Measurements from ENCODE around the gene ANKRD35. TPM values are rescaled to one million over a fixed set of nuclear protein-coding genes. Genes with fewer than 3 reads are reported as not detected.

The ANKRD35 gene
- polyA plus RNA-seq, 4 donors, result 2.1 to 3.4 (median 2.4) TPM

GRCh38 chr1:145895471-145895870 lies 9.8 kb upstream of the ANKRD35 start:
- no peak for DNase-seq (ENCODE audit: low read depth in 4 of 4, low spot score in 2 of 4)

- no peak for DNase-seq (ENCODE audit: low read depth in 4 of 4, low spot score in 2 of 4)
Observed at GRCh38 chr1:145893306-145894055, 7.8 kb upstream of the ANKRD35 start.

- no peak for DNase-seq (ENCODE audit: low read depth in 4 of 4, low spot score in 2 of 4)
Observed at GRCh38 chr1:145892486-145893087, 6.9 kb upstream of the ANKRD35 start.

GRCh38 chr1:145891587-145892485 lies 6.2 kb upstream of the ANKRD35 start:
- DNase-seq (ENCODE audit: low read depth in 4 of 4, low spot score in 2 of 4), result peak; percentile 79 to 94 (median 88)

- DNase-seq (ENCODE audit: low read depth in 4 of 4, low spot score in 2 of 4), result no peak
Observed at GRCh38 chr1:145891143-145891542, 5.5 kb upstream of the ANKRD35 start.

- DNase-seq (ENCODE audit: low read depth in 4 of 4, low spot score in 2 of 4), result no peak
Observed at GRCh38 chr1:145889722-145890121, 4.1 kb upstream of the ANKRD35 start.

- no peak for DNase-seq (ENCODE audit: low read depth in 4 of 4, low spot score in 2 of 4)
Observed at GRCh38 chr1:145887631-145888030, 2.0 kb upstream of the ANKRD35 start.

- no peak for DNase-seq (ENCODE audit: low read depth in 4 of 4, low spot score in 2 of 4)
Observed at GRCh38 chr1:145886816-145887215, 1.1 kb upstream of the ANKRD35 start.

- DNase-seq (ENCODE audit: low read depth in 4 of 4, low spot score in 2 of 4), result no peak
Observed at GRCh38 chr1:145886390-145886789, 724 bp upstream of the ANKRD35 start.

- no peak for DNase-seq (ENCODE audit: low read depth in 4 of 4, low spot score in 2 of 4)
Observed at GRCh38 chr1:145884675-145885074, 991 bp downstream of the ANKRD35 start.

GRCh38 chr1:145879775-145880174 lies 5.9 kb downstream of the ANKRD35 start:
- no peak for DNase-seq (ENCODE audit: low read depth in 4 of 4, low spot score in 2 of 4)

GRCh38 chr1:145878724-145879123 lies 6.9 kb downstream of the ANKRD35 start:
- no peak for DNase-seq (ENCODE audit: low read depth in 4 of 4, low spot score in 2 of 4)

- DNase-seq (ENCODE audit: low read depth in 4 of 4, low spot score in 2 of 4), result no peak
Observed at GRCh38 chr1:145877923-145878486, 7.7 kb downstream of the ANKRD35 start.

- DNase-seq (ENCODE audit: low read depth in 4 of 4, low spot score in 2 of 4), result no peak
Observed at GRCh38 chr1:145874646-145875045, 11.0 kb downstream of the ANKRD35 start.

GRCh38 chr1:145871994-145872924 lies 13.4 kb downstream of the ANKRD35 start:
- peak in 3 of 4 donors; percentile 39 to 60 (median 48) for DNase-seq (ENCODE audit: low read depth in 4 of 4, low spot score in 2 of 4)

GRCh38 chr1:145868232-145868631 lies 17.4 kb downstream of the ANKRD35 start:
- DNase-seq (ENCODE audit: low read depth in 4 of 4, low spot score in 2 of 4), result no peak

GRCh38 chr1:145863282-145864018 lies 22.2 kb downstream of the ANKRD35 start:
- no peak for DNase-seq (ENCODE audit: low read depth in 4 of 4, low spot score in 2 of 4)

GRCh38 chr1:145859491-145860023 lies 26.1 kb downstream of the ANKRD35 start:
- DNase-seq (ENCODE audit: low read depth in 4 of 4, low spot score in 2 of 4), result peak; percentile 67 to 90 (median 83)
